Neuron (in vitro differentiated cells): ENCODE results near the gene RNLS.

ENCODE experiments used
- H2AFZ ChIP-seq: one replicate; pipeline ENCODE4 v1.6.1; 2013; ENCODE audit warnings: low read depth, mild to moderate bottlenecking, inconsistent platforms, low read length, moderate library complexity
- H3K27me3 ChIP-seq: one replicate; pipeline ENCODE4 v1.6.1; 2013; ENCODE audit warnings: low read length; ENCODE audit not compliant: insufficient read depth
- H3K36me3 ChIP-seq: one replicate; pipeline ENCODE4 v1.6.1; 2013; ENCODE audit warnings: low read length; ENCODE audit not compliant: insufficient read depth
- H3K4me1 ChIP-seq: one replicate; pipeline ENCODE4 v1.6.1; 2013; ENCODE audit warnings: low read length; ENCODE audit not compliant: insufficient read depth
- H3K4me3 ChIP-seq: 2 replicates; pipeline ENCODE4 v1.5.1; 2013; ENCODE audit warnings: mild to moderate bottlenecking, low read length, moderate library complexity
- H3K9me3 ChIP-seq: one replicate; pipeline ENCODE4 v1.6.1; 2013; ENCODE audit warnings: low read length

Gene RNLS

GRCh38 chr10:88390041-88390440, 193.1 kb downstream of the RNLS start:
- no peaks in the 10 kb centered on the region for H3K9me3 ChIP-seq
- peaks cover 9% of the 10 kb centered on the region for H3K4me1 ChIP-seq
- no peaks in the 10 kb centered on the region for H3K27me3 ChIP-seq
- H3K4me3 ChIP-seq = no peak overlapping the region
- H2AFZ ChIP-seq = no peak overlapping the region
- no peaks in the 10 kb centered on the region for H3K36me3 ChIP-seq

- Histone ChIP-seq H2AFZ (no peak overlapping the region), H3K27me3 (no peaks in the 10 kb centered on the region), H3K36me3 (no peaks in the 10 kb centered on the region), H3K9me3 (no peaks in the 10 kb centered on the region), H3K4me3 (no peak overlapping the region), H3K4me1 (peaks cover 9% of the 10 kb centered on the region)
Measured at GRCh38 chr10:88389456-88389855, 193.7 kb downstream of the RNLS start.

GRCh38 chr10:88388324-88388723, 194.8 kb downstream of the RNLS start:
- Histone ChIP-seq H3K9me3 (no peaks in the 10 kb centered on the region), H3K4me3 (no peak overlapping the region)

GRCh38 chr10:88386821-88387773, 196.0 kb downstream of the RNLS start:
- no peaks in the 10 kb centered on the region for H3K27me3 ChIP-seq
- H3K36me3 ChIP-seq = no peaks in the 10 kb centered on the region
- no peak overlapping the region for H2AFZ ChIP-seq
- H3K4me1 ChIP-seq = peaks cover 9% of the 10 kb centered on the region
- H3K9me3 ChIP-seq = no peaks in the 10 kb centered on the region
- no peak overlapping the region for H3K4me3 ChIP-seq

More at GRCh38 chr10:88388324-88388723, 194.8 kb downstream of the RNLS start:
- H2AFZ ChIP-seq = no peak overlapping the region
- H3K4me1 ChIP-seq = peaks cover 9% of the 10 kb centered on the region
- H3K27me3 ChIP-seq = no peaks in the 10 kb centered on the region
- H3K36me3 ChIP-seq = no peaks in the 10 kb centered on the region

- no peaks in the 10 kb centered on the region for H3K9me3 ChIP-seq
- H3K27me3 ChIP-seq = no peaks in the 10 kb centered on the region
- H2AFZ ChIP-seq = no peak overlapping the region
- no peak overlapping the region for H3K4me3 ChIP-seq
- peaks cover 9% of the 10 kb centered on the region for H3K4me1 ChIP-seq
- no peaks in the 10 kb centered on the region for H3K36me3 ChIP-seq
Measured at GRCh38 chr10:88386204-88386788, 196.8 kb downstream of the RNLS start.

- Histone ChIP-seq H3K27me3 (no peaks in the 10 kb centered on the region), H3K9me3 (no peaks in the 10 kb centered on the region), H3K4me3 (no peak overlapping the region), H2AFZ (no peak overlapping the region), H3K4me1 (peaks cover 9% of the 10 kb centered on the region), H3K36me3 (no peaks in the 10 kb centered on the region)
Measured at GRCh38 chr10:88385601-88386203, 197.4 kb downstream of the RNLS start.

GRCh38 chr10:88383276-88383675, 199.8 kb downstream of the RNLS start:
- Histone ChIP-seq H3K4me3 (no peak overlapping the region), H3K9me3 (no peaks in the 10 kb centered on the region), H3K27me3 (no peaks in the 10 kb centered on the region), H2AFZ (no peak overlapping the region), H3K4me1 (peaks cover 9% of the 10 kb centered on the region), H3K36me3 (no peaks in the 10 kb centered on the region)

- no peaks in the 10 kb centered on the region for H3K27me3 ChIP-seq
- no peak overlapping the region for H3K4me3 ChIP-seq
- H3K9me3 ChIP-seq = no peaks in the 10 kb centered on the region
- no peak overlapping the region for H2AFZ ChIP-seq
- peaks cover 7% of the 10 kb centered on the region for H3K4me1 ChIP-seq
- H3K36me3 ChIP-seq = no peaks in the 10 kb centered on the region
Measured at GRCh38 chr10:88382699-88383098, 200.4 kb downstream of the RNLS start.

- no peaks in the 10 kb centered on the region for H3K27me3 ChIP-seq
Measured at GRCh38 chr10:88379575-88379974, 203.5 kb downstream of the RNLS start.

GRCh38 chr10:88377510-88377909, 205.6 kb downstream of the RNLS start:
- H3K4me3 ChIP-seq = no peak overlapping the region
- H3K4me1 ChIP-seq = peaks cover under 1% of the 10 kb centered on the region
- H3K9me3 ChIP-seq = no peaks in the 10 kb centered on the region
- H3K27me3 ChIP-seq = no peaks in the 10 kb centered on the region
- no peaks in the 10 kb centered on the region for H3K36me3 ChIP-seq
- H2AFZ ChIP-seq = no peak overlapping the region

More at GRCh38 chr10:88379575-88379974, 203.5 kb downstream of the RNLS start:
- Histone ChIP-seq H3K4me3 (no peak overlapping the region), H2AFZ (no peak overlapping the region), H3K36me3 (no peaks in the 10 kb centered on the region), H3K9me3 (no peaks in the 10 kb centered on the region), H3K4me1 (no peaks in the 10 kb centered on the region)

- Histone ChIP-seq H3K4me3 (no peak overlapping the region), H3K36me3 (no peaks in the 10 kb centered on the region), H3K9me3 (no peaks in the 10 kb centered on the region), H3K27me3 (no peaks in the 10 kb centered on the region), H3K4me1 (peaks cover 6% of the 10 kb centered on the region), H2AFZ (no peak overlapping the region)
Measured at GRCh38 chr10:88374392-88375175, 208.5 kb downstream of the RNLS start.

GRCh38 chr10:88372881-88373592, 210.1 kb downstream of the RNLS start:
- H2AFZ ChIP-seq = no peak overlapping the region
- no peak overlapping the region for H3K4me3 ChIP-seq
- peaks cover 6% of the 10 kb centered on the region for H3K4me1 ChIP-seq
- H3K36me3 ChIP-seq = no peaks in the 10 kb centered on the region
- no peaks in the 10 kb centered on the region for H3K9me3 ChIP-seq
- H3K27me3 ChIP-seq = no peaks in the 10 kb centered on the region
